GM21737 (cell line): ENCODE results near the gene PERP.

Experiments used
- ATAC-seq: cut with Tn5 transposase; IDR thresholded peaks from one replicate; pipeline ENCODE4 v1.9.1; 2021; ENCODE audit warnings: mild to moderate bottlenecking, moderate library complexity; ENCODE audit not compliant: unreplicated experiment

PERP gene

DNA sequence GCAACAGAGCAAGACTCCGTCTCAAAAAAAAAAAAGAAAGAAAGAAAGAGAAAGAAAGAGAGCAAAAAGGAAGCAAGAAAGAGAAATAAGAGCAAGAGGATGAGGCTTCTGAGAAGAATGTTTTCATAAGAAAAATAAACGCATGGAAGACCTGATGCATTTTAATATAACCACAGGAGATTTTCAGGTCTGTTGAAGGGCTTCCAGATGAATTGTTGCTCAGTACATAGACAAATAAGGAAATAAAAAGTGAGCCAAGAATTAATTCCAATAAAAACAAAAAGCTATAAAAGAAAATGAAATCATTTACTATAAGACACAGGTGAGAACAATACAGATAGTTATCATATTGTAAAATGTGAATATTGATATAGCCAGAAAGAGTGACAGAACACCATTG is 43.5 kb downstream of the PERP start:
- ATAC-seq = no peak

DNA sequence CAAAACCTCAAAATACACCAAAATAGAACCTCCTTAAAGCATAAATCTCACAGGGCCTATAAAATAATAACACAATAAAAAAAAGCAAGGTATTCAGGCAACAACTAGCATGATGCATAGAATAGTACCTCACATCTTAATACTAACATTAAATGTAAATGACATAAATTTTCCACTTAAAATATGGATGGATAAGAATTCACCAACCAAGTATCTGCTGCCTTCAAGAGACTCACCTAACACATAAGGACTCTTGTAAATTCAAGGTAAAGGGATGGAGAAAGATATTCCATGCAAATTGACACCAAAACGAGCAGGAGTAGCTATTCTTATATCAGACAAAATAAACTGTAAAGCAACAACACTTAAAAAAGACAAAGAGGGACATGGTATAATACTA is 52.2 kb downstream of the PERP start:
- ATAC-seq = no peak

DNA sequence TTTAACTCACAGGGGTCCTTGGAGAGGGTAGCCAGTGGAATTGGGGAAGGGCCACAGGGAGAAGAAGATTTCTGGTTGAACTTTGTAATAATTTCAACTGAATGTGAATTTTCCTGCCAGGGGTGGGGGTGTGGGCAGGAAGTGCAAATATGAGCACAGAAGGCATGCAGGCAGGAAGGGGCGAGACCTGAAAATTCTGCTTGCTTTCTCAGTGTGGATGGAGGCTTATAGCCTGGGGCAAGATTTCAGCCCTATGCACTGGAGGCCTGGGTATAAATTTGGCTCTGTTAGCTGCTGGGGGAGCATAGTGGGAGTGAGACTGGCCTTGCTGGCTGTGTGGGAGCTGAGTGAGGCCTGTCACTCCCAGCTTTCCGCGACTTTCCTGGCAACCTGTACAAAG is 54.4 kb downstream of the PERP start:
- ATAC-seq = no peak

DNA sequence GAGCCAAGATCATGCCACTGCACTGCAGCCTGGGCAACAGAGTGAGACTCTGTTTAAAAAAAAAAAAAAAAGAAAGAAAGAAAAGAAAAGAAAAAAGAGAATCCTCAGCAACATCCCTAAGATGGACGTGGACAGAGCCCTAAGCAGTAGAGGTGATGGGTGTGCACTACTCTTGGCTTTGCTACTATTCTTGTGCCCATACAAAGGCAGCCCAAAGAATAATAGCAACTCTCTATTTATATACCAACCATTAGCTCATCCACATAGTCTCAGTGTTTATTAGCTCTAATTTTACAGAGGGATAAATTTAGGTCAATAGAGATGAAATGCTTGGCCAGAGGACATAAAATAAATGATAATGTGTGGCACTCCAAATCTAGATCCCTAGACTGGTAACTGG is 62.2 kb downstream of the PERP start:
- no peak for ATAC-seq

DNA sequence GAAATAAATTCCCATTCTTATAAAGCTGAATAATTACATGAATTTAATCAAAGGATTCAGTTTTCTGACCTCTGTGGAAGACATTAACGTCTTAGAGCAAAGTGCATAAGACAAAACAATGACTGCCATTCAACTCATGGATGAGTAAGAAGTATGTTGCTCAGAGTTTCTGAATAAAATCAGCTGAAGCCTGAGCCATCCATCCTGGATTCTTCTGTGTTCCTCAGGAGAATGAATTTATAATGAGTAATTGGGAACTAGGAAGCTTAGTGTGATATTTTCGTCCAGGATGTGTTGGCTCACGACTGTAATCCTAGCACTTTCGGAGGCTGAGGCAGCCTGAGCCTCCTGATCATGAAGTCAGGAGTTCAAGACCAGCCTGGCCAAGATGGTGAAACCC is 62.8 kb downstream of the PERP start:
- no peak for ATAC-seq
